Astrocyte (in vitro differentiated cells and primary cell): ENCODE measurements around the gene EIF3J. TPM values are rescaled to one million over a fixed set of nuclear protein-coding genes. Genes with fewer than 3 reads are reported as not detected.
"Not testable (repeated sequence)": the region's sequence is repeated elsewhere in the genome, so short reads cannot be mapped to it uniquely, and the experiment has no call there.

Experiments
- DNase-seq: peaks from one replicate; pipeline ENCODE4 v3.0.0-alpha.2; 2010; ENCODE audit warnings: low read depth
- FAIRE-seq: peaks from 2 replicates; lab custom pipeline; 2011; peaks lifted over from hg19 to GRCh38; lab: Jason Lieb, UNC
- H2AFZ ChIP-seq: 2 replicates; pipeline ENCODE4 v1.6.0; 2012; ENCODE audit warnings: low read depth, low read length, inconsistent platforms
- H3K27ac ChIP-seq: 2 replicates; pipeline ENCODE4 v1.5.1; 2011; ENCODE audit warnings: low read depth, low read length, inconsistent platforms
- H3K27me3 ChIP-seq: 2 replicates; pipeline ENCODE4 v1.6.0; 2011; ENCODE audit warnings: low read length, inconsistent platforms; ENCODE audit not compliant: insufficient read depth
- H3K36me3 ChIP-seq: 2 replicates; pipeline ENCODE4 v1.5.1; 2011; ENCODE audit warnings: low read length, inconsistent platforms; ENCODE audit not compliant: insufficient read depth
- H3K4me1 ChIP-seq: 2 replicates; pipeline ENCODE4 v1.5.1; 2011; ENCODE audit warnings: low read length, inconsistent platforms; ENCODE audit not compliant: insufficient read depth
- H3K4me2 ChIP-seq: 2 replicates; pipeline ENCODE4 v1.6.0; 2012; ENCODE audit warnings: low read length, inconsistent platforms
- H3K4me3 ChIP-seq: 2 replicates; pipeline ENCODE4 v1.5.1; 2011; ENCODE audit warnings: low read depth, mild to moderate bottlenecking, low read length, inconsistent platforms; ENCODE audit not compliant: insufficient read depth
- H3K79me2 ChIP-seq: 2 replicates; pipeline ENCODE4 v1.6.0; 2012; ENCODE audit warnings: mild to moderate bottlenecking, low read length, inconsistent platforms; ENCODE audit not compliant: insufficient read depth
- H3K9ac ChIP-seq: 2 replicates; pipeline ENCODE4 v1.6.0; 2012; ENCODE audit warnings: mild to moderate bottlenecking, low read length, inconsistent platforms
- H3K9me3 ChIP-seq: 2 replicates; pipeline ENCODE4 v1.5.1; 2012; ENCODE audit warnings: low read depth, mild to moderate bottlenecking, low read length, inconsistent platforms; ENCODE audit not compliant: insufficient read depth
- H4K20me1 ChIP-seq: 2 replicates; pipeline ENCODE4 v1.6.0; 2012; ENCODE audit warnings: low read length, inconsistent platforms; ENCODE audit not compliant: insufficient read depth
- H3K27ac Mint-ChIP-seq: one replicate; pipeline ENCODE4 v1.8.0; 2021; ENCODE audit warnings: mild to moderate bottlenecking, mixed read lengths; ENCODE audit not compliant: unreplicated experiment
- H3K27me3 Mint-ChIP-seq: one replicate; pipeline ENCODE4 v1.8.0; 2021; ENCODE audit warnings: low read depth, mixed read lengths; ENCODE audit not compliant: unreplicated experiment
- H3K36me3 Mint-ChIP-seq: one replicate; pipeline ENCODE4 v1.8.0; 2021; ENCODE audit warnings: low read depth, mixed read lengths; ENCODE audit not compliant: unreplicated experiment
- H3K4me1 Mint-ChIP-seq: one replicate; pipeline ENCODE4 v1.8.0; 2021; ENCODE audit warnings: low read depth, mixed read lengths; ENCODE audit not compliant: unreplicated experiment
- H3K4me3 Mint-ChIP-seq: one replicate; pipeline ENCODE4 v1.8.0; 2021; ENCODE audit warnings: mild to moderate bottlenecking, moderate library complexity, mixed read lengths; ENCODE audit not compliant: unreplicated experiment
- H3K9me3 Mint-ChIP-seq: one replicate; pipeline ENCODE4 v1.8.0; 2021; ENCODE audit warnings: mild to moderate bottlenecking, mixed read lengths; ENCODE audit not compliant: unreplicated experiment
- CTCF ChIP-seq: IDR thresholded peaks from 2 replicates; pipeline ENCODE4 v1.5.1; 2011; ENCODE audit warnings: low read depth, mild to moderate bottlenecking, inconsistent platforms, low read length, moderate library complexity; ENCODE audit not compliant: insufficient read depth
- EZH2 ChIP-seq: IDR thresholded peaks from 2 replicates; pipeline ENCODE4 v1.6.1; 2012; ENCODE audit warnings: mild to moderate bottlenecking, low read length, inconsistent platforms; ENCODE audit not compliant: insufficient read depth
- total RNA-seq: library from RNA; stranded (reverse); gene quantifications from 2 replicates; pipeline ENCODE4 v1.2.1, GENCODE V29; 2021

EIF3J gene
- total RNA-seq, 1 donor from 2014 or later: 133 TPM

GRCh38 chr15:44529864-44530604 is 6.9 kb upstream of the EIF3J start:
- Histone ChIP-seq H3K4me2 (no peak overlapping the region), H4K20me1 (no peaks in the 10 kb centered on the region), H3K36me3 (peaks cover 5% of the 10 kb centered on the region), H3K27me3 (no peaks in the 10 kb centered on the region), H3K27ac (no peak overlapping the region), H3K9me3 (no peaks in the 10 kb centered on the region), H3K4me1 (no peaks in the 10 kb centered on the region), H2AFZ (no peak overlapping the region), H3K79me2 (peaks cover 5% of the 10 kb centered on the region), H3K4me3 (no peak overlapping the region), H3K9ac (no peak overlapping the region)
- Mint-ChIP-seq H3K9me3 (no peaks in the 10 kb centered on the region), H3K4me3 (no peak overlapping the region), H3K36me3 (no peaks in the 10 kb centered on the region), H3K27me3 (no peaks in the 10 kb centered on the region), H3K4me1 (peaks cover 1% of the 10 kb centered on the region), H3K27ac (no peak overlapping the region)
- FAIRE-seq: no peak
- no peak for TF ChIP-seq EZH2
- TF ChIP-seq CTCF: no peak
- DNase-seq: no peak

- Mint-ChIP-seq H3K4me3 (no peak overlapping the region), H3K27ac (no peak overlapping the region), H3K27me3 (no peaks in the 10 kb centered on the region), H3K36me3 (peaks cover 2% of the 10 kb centered on the region), H3K4me1 (peaks cover 5% of the 10 kb centered on the region), H3K9me3 (no peaks in the 10 kb centered on the region)
- TF ChIP-seq EZH2: no peak
- TF ChIP-seq CTCF: no peak
- H3K27ac ChIP-seq: no peak overlapping the region
- no peaks in the 10 kb centered on the region for H3K27me3 ChIP-seq
- no peak overlapping the region for H3K4me3 ChIP-seq
- H2AFZ ChIP-seq: no peak overlapping the region
- H3K4me1 ChIP-seq: peaks cover 4% of the 10 kb centered on the region
- DNase-seq (no peak), FAIRE-seq (no peak)
- H3K9me3 ChIP-seq: no peaks in the 10 kb centered on the region
- no peak overlapping the region for H3K4me2 ChIP-seq
- peaks cover 5% of the 10 kb centered on the region for H3K36me3 ChIP-seq
- H4K20me1 ChIP-seq: no peaks in the 10 kb centered on the region
- no peak overlapping the region for H3K9ac ChIP-seq
- H3K79me2 ChIP-seq: peaks cover 11% of the 10 kb centered on the region
Observed at GRCh38 chr15:44530653-44531052, 6.3 kb upstream of the EIF3J start.

- not testable (repeated sequence) for H3K36me3 Mint-ChIP-seq, H3K4me2 ChIP-seq, H3K4me1 Mint-ChIP-seq
Observed at GRCh38 chr15:44532275-44532674, 4.7 kb upstream of the EIF3J start.

More at GRCh38 chr15:44532275-44532674, 4.7 kb upstream of the EIF3J start:
- H3K27ac ChIP-seq, H3K27me3 ChIP-seq, H3K9ac ChIP-seq, H4K20me1 ChIP-seq, H3K9me3 ChIP-seq, FAIRE-seq, H2AFZ ChIP-seq, H3K36me3 ChIP-seq, H3K9me3 Mint-ChIP-seq, H3K4me3 Mint-ChIP-seq, H3K27me3 Mint-ChIP-seq, H3K4me3 ChIP-seq, H3K4me1 ChIP-seq, DNase-seq, H3K27ac Mint-ChIP-seq: not testable (repeated sequence)
- peaks cover 16% of the 10 kb centered on the region for H3K79me2 ChIP-seq
